ENCODE results near the gene ZNRF1.

DNA sequence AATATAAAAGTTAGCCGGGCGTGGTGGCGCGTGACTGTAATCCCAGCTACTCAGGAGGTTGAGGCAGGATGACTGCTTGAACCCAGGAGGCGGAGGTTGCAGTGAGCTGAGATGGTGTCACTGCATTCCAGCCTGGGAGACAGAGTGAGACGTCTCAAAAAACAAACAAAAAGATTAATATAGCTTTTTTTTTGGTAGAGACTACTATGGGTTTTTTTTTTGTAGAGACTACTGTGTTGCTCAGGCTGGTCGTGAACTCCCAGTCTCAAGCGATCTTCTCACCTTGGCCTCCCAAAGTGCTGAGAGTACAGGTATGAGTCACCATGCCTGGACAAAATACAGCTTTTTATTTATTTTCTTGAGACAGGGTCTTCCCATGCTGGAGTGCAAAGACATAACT is 20.2 kb downstream of the ZNRF1 start:
- TF ChIP-seq, protein P1, sequence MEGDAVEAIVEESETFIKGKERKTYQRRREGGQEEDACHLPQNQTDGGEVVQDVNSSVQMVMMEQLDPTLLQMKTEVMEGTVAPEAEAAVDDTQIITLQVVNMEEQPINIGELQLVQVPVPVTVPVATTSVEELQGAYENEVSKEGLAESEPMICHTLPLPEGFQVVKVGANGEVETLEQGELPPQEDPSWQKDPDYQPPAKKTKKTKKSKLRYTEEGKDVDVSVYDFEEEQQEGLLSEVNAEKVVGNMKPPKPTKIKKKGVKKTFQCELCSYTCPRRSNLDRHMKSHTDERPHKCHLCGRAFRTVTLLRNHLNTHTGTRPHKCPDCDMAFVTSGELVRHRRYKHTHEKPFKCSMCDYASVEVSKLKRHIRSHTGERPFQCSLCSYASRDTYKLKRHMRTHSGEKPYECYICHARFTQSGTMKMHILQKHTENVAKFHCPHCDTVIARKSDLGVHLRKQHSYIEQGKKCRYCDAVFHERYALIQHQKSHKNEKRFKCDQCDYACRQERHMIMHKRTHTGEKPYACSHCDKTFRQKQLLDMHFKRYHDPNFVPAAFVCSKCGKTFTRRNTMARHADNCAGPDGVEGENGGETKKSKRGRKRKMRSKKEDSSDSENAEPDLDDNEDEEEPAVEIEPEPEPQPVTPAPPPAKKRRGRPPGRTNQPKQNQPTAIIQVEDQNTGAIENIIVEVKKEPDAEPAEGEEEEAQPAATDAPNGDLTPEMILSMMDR (IDR thresholded peaks at IDR 0.05; ENCODE audit: low read depth, low read length) = no peak
- no peak for TF ChIP-seq POLR2A (IDR thresholded peaks at IDR 0.05; ENCODE audit: extremely low read depth, insufficient read length)
